Inferior parietal cortex (tissue), 1 donor: ENCODE measurements around the gene VWA3B.
"Not testable (repeated sequence)": the region's sequence is repeated elsewhere in the genome, so short reads cannot be mapped to it uniquely, and the experiment has no call there.

Source experiments
- DNase-seq: peaks from one replicate; pipeline ENCODE4 v3.0.0-alpha.2; 2016; ENCODE audit errors: extremely low spot score

VWA3B gene

DNA sequence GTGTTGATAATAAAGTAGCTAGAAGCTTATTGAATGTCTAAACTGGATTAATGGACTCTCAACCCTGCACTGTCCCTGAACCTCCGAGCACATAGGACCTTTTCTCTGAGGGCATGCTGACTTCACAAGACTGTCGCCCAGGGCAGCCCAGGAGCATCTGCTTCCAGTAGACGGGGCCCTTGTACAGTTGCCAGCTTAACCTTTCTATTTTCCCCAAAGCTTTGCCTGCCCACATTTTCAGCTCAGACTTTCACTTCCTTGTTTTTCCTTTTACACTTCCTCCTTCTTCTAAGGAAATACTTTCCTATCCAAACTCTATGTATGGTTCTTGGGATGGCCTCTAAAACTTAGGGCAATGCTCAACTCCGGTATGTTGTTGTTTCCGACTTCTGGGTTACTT, 1.3 kb downstream of the VWA3B start:
- peak; percentile 17 for DNase-seq

DNA sequence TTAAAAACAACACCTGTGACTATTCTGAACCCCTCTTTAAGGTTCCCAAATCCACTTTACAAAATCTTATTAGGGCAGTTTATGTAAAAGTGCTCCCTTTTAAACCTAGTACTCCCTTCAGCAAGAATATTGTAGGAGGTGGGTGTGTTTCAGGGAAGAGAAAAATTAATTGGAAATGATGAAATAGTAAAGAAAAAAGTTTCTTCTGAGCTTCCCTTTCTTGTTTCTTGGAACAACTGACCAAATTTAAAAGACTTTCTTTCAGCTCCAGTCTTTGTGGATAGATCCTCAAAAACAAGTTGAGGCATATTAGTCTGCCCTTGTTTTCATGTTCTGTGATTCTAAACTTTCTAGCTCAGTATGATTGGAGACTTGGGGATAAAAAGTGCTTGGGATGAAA, 3.0 kb downstream of the VWA3B start:
- DNase-seq, result no peak

DNA sequence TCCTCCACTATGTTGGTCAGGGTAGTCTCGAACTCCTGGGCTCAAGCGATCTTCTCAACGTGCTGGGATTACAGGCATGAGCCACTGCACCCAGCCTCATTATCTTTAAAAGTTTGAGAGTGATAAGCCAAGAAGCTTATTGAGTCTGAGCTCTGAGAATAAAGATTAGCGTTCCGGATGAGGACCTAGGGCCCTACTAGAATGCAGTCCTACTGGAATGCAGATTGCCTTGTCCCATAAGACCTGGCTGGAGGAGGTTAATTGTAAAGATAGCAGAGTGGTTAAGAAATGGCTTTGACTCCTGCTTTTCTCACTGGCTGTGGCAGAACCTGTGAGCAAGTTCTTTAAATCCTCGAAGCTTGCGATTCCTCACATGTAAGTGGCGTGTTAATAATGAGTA, 4.0 kb downstream of the VWA3B start:
- DNase-seq, result no peak

DNA sequence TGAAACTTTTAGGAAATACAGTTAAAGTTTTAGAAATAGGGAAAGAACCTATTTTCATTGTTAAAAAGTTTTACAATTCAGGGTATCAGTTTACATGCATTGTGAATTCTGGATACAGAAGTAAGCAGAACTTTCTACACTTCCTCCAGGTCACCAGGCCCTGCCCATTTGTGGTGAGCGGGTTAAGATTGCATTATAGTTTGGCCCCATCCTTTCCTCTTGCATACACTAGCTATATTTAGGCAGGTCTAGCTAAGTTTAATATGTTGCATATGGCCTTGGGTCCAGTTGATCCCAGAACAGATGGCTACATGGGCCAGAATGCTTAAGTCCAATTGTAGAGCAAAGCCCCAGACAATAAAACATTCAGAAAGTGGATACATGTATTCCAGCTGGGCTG, 4.8 kb downstream of the VWA3B start:
- DNase-seq, result no peak

DNA sequence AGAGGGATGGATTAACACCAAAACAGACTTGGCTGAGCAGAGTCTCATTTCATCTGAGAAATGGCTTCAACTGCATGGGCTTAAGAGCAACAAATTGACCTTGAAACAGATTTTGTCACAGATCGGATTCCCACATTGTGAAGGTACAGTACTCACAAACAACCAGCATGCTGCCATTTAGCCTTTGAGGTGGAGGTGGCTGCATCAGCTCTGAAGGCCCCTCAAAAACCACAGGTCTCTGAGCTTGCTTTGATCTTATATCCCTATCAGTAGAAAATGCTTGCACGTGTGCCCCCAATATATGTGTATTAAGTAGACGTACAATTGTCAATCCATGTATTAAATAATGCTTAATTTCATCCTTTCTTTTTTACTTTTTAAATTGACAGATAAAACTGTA, 6.2 kb downstream of the VWA3B start:
- DNase-seq, result no peak

DNA sequence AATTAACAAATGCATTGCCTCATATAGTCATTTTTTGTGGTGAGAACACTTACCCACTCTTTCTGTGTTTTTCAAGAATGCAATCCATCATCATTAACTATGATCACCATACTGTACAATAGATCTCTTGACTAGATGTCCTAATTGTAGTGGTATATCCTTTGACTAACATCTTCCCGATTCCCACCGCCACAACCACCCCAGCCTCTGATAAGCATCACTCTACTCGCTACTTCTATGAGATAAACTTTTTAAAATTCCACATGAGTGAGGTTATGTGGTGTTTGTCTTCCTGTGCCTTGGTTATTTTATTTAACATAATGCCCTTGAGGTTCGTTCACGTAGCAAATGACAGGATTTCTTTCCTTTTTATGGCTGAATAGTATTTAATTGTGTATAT, 6.6 kb downstream of the VWA3B start:
- DNase-seq, result no peak

DNA sequence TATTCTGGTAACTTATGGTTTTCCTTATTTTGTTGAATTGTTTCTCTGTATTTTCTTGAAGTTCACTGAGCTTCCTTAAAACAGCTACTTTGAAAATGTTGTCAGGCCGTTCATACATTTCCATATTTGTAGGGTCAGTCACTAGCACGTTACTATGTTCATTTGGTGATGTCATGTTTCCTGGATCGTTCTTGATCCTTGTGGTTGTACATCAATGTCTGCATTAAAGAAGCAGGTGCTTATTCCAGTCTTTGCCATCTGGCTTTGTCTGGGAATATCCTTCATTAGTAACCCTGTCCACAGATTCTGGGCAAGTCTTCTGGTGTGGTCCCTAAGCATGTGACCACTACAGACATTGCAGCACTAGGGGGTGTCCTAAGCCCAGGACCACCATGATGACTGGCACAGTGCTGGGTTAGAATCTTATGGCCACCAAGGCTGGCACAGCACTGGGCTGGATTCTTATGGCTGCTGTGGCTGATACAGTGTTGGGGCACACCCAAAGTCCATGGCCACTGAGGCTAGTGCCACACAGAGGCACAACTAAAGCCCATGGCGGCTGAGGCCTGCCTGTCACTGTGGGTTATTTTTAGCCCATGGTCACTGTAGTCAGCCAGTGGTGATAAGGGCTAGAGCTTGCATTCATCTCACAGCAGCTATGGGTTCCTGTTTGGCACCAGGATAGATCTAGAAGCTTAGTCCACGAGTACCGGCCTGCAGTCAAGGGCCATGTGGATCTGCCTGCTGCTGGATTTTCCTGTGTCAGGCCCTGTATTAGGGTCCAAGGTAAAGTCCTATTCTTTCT, 13.2 kb downstream of the VWA3B start:
- no peak for DNase-seq

DNA sequence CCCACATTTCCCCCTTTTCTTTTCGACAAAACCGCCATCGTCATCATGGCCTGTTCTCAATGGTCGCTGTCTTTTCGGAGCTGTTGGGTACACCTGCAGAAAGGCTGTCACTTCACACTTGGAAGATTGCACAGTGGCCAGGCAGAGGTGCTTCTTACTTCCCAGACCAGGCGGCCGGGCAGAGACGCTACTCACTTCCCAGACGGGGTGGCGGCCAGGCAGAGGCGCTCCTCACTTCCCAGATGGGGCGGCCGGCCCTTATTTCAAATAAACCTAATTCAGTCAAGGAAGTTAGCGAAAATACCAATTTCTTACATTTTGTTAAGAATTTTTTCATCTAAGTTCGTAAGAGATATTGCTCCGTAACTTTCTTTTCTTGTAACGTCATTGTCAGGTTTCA, 15.3 kb downstream of the VWA3B start:
- DNase-seq, result not testable (repeated sequence)

DNA sequence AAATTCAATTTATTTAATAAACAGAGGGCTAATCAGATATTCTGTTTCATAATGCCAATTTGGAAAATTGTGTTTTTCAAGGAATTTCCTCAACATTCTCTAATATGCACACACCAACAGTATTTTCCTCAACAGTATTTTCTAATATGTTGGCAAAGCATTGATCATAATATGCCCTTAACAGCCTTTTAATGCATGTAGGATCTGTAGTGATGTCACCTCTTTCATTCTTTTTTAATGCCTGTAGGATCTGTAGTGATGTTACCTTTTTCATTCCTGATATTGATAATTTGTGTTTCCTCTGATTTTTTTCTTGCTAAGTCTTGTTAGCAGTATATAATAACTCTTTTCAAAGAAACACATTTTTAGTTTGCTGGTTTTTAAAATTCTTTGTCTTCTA, 15.9 kb downstream of the VWA3B start:
- DNase-seq, result no peak

DNA sequence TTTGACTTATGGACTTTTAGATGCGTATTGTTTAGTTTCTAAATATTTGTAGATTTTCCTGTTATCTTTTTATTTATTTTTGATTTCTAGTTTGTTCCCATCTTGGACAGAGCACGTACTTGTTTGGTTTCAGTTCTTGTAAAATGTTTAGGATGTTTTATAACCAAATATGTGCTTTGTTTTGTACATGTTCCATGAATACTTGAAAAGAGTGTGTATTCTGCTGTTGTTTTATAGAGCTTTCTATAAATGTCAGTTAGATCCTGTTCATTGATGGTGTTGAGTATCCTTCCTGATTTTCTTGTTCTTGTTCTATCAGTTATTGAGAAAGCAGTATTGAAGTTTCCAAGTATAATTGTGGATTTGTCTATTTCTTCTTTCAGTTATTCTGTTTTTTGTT, 21.1 kb downstream of the VWA3B start:
- DNase-seq, result no peak

DNA sequence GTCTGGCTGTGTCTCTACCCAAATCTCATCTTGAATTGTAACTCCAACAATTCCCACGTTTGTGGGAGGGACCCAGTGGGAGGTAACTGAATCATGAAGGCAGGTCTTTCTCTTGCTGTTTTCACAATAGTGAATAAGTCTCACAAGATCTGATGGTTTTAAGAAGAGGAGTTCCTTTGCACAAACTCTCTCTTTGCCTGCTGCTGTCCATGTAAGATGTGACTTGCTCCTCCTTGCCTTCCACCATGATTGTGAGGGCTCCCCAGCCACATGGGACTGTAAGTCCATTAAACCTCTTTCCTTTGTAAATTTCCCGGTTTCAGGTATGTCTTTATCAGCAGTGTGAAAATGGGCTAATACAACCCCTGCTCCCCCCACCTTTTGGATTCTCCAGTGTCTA, 23.8 kb downstream of the VWA3B start:
- DNase-seq, result no peak

DNA sequence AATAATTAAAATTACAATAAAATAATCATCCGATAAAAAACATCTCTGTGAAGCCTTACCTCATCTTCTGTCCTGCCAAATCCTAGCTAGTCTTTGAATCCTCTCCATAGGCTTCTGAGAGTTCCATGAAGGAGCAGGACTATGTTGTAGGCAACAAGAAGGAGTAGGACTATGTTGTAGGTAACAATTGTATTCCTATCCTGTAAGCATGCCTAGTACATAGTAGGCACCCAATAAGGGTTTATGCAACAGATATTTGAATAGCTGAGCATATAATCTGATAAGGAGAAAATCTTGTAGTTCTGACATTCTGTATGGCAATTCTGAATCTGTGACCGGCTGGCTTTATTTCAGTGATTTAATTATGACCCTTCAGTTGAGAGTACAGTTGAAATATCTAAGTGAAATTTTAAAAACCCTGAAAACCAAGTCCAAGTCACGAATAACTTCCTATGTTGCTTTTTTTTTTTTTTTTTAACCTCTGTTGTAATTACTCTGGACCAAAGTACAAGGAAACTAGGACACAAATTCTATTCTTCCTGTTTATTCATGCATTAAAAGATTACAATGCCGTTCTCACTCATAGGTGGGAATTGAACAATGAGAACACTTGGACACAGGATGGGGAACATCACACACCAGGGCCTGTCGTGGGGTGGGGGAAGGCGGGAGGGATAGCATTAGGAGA, 27.8 kb downstream of the VWA3B start:
- DNase-seq, result no peak

DNA sequence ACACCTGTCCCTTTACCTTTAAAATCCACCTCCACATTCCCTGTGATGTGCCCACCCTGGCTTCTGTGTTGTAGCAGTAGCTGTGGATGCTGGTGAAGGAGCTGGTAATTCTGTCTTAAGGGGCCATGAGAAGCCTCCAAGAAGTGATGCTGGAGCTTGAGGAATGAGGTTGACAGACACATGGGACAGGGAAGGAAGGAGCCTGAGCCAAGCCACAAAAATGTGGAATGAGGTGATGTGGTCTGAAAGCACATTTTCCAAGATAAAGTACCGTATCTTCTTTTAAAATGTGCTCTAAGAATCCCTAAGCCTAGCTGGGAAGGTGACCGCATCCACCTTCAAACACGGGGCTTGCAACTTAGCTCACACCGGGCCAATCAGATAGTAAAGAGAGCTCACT, 31.2 kb downstream of the VWA3B start:
- DNase-seq, result no peak

DNA sequence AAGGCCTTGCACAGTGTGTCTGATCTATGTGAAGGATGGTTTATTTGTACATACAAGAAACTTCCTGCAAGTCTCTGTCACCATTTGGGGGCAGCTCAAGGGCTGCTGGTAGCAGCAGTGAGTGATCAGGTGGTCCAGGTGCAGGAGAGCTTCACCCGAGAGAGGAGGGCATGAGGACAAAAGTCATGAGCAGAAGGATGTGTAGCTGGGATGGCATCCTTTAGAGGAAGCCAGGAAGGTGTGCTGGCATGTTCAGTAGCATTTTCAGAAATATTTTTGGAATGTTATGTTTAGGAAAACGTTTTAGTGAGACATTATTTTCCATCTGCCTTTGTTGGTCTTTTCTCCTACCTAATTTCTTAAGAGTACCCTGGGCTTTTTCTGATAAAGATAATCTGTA, 31.9 kb downstream of the VWA3B start:
- DNase-seq, result no peak

DNA sequence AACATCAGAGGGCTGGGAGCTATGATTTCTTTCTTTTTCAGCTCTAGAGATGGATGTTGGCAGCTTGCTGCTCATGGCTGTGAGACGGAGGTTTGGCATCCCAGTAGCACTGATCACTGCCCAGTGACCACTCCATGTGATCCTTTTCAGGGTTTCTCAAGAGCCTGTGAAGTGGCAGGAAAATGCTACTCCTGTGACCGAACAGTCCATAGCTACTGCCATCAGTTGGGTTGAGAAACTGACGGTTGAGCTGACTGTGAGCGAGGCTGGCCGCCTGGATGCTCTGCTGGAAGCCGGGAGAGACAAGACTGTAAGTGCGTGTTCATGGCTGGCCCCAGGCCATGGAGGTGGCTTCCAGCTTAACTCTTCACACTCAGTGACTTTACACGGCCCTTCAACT, 34.2 kb downstream of the VWA3B start:
- DNase-seq, result no peak

DNA sequence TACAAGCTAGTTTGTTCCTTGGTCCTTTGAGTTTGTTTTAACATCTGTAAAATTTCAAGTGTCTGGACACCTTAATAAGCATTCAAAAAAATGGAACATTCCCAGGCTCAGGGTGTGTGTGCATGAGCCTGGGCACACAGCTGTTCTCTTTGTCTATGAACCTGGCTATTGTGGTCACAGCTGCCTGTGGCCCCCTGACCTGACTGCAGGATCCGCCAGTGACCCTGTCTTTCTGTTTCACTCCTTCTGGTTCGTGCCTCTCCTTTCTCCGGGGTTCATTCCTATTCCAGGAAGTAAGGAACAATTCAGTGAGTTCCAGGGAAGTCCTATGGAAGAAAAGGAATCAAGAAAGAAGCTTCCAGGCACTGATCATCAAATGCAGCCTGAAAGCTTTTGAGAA, 35.6 kb downstream of the VWA3B start:
- no peak for DNase-seq

DNA sequence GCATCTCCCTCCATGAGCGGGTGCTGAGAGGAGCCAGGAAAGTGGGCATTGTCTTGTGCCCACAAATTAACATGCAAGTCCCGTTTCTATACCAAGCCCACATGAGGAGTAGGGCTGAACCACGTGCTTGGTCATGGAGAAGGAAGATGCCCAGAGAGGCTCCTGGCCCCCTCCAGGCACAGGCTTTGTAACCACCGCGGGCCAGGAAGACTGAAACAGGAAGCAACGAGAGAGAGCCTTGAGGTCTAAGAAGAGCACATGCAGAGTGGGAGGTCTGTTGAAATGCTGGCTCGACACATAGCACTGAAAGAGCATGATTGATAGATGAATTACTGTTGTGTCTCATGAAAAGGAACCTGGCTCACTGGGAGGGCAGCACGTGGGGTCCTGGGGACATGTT, 36.3 kb downstream of the VWA3B start:
- no peak for DNase-seq

DNA sequence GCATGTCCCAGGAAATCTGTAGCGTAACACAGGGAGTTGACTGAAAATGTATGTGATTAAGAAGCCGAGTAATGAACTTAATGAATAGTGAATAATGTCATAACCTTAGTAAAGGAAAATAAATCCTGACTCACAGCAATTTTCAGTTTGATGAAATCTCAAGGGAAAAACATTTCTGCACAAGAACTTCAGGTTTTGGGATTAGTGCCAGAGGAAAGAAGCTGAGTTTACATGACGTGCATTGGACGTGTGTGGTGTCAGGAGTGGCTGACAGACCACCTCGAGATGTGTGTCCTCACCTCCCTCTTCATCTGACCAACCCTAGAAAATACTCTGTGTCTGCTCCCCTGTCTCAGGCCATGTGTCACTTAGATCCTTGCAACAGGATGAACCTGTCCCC, 39.1 kb downstream of the VWA3B start:
- DNase-seq, result no peak

DNA sequence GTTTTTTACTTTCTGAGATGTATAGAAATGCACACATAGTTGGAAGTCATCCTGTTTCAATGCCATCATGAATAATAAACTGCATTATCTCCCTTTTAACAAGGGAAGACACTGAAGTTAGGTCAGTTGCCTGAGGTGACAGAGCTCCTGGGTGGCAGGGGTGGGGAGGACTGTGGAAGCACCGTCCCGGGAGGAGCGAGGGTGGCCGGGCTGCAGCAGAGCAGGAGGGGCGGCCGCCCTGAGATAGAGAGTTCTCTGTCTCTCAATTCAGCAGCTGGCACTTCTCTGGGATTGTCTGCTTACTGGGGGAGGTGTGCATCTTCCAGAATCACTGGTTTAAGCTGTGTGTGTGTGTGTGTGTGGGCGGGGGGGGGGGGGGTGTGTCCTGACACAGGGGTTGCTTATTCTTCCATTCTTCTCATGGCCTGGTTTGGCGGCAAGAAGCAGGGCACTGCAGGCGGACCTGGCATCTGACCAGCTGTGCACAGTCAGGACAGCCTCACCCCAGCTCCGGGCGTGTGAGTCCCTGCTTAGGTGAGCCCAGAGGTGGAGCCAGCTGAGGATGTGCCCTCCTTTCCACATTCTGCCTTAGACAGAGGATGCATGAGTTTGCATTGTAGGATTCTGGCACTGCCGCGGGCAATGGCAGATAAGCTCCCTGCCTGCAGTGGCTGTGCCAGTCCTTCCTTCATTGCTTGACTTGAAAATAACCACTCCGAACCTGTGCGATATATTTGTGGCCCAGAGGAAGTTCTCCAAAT, 40.4 kb downstream of the VWA3B start:
- DNase-seq, result no peak

DNA sequence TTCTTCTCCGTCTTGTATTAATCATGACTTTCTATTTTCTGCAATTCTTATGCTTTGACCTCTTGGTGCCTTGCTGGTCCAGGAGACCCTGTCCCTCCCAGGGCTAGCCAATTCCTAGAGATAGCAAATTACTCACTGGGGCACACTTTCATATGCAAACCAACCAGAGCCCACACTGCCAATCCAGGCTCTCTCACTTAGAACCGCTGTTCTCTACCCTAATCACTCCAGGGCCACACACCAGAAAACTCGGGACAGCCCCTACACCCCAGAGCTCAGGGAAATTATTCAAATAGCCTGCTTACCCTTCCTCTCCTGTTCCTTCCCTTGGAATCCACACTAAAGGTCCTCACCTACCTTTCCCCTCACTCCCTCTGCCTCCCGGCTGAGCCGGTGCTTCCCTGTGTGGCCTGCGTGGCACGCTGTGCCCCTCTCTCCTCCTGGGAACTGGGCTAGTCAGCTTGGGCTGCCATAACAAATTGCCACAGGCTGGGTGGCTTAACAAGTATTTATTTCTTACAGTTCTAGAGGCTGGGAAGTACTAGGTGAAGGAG, 41.7 kb downstream of the VWA3B start:
- DNase-seq, result no peak

DNA sequence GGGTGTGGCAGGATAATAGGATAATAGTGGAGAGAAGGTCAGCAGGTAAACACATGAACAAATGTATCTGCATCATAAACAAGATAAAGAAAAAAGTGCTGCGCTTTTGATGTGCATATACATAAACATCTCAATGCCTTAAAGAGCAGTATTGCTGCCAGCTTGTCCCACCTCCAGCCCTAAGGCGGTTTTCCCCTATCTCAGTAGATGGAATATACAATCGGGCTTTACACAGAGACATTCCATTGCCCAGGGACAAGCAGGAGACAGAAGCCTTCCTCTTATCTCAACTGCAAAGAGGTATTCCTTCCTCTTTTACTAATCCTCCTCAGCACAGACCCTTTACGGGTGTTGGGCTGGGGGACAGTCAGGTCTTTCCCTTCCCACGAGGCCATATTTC, 43.1 kb downstream of the VWA3B start:
- DNase-seq, result not testable (repeated sequence)

DNA sequence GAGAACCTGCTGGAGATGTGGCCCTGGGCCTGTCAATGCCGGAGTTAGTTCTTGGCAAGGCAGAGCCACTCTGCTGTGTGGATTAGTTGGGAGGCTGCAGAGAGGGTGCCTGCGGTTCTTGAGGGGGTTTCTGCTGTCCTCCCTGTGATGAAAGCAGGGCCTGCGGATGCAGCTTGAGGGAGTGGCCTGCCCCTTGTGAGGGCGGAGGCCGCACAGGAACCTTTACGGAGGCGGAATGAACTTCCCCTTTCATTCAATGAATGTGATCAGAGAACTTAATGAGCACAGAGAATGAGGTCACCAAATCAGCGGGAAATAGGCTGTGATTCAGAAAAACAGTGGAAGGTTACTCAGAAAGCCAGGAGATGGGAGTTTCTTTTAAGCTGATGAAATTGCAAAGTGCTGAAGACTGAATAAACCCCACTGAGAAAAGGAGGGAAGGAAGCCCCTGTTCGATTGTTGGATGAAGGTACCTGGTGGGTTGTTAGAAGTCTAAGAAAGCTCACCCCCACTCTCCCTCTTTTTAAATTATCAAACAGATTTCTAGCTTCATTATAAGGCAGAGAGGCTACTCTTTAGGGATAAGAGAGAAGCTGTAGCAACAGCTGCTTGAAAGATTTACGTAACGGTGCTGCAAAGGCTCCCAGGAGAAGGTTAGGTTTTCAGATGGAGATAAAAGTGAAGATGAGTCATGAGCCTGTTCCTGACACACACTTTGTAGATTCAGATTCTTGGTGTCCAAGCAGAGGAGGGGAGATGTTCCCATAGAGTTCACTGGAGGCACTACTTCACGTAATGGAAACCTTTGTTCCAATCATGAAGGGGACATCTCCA, 47.4 kb downstream of the VWA3B start:
- peak; percentile 29 for DNase-seq
